HG03097 (cell line): Measurements from ENCODE around the gene IL18R1.
A peak's percentile ranks its signal among the peaks of the same experiment; 100 is the strongest.
"Not testable (repeated sequence)": the region's sequence is repeated elsewhere in the genome, so short reads cannot be mapped to it uniquely, and the experiment has no call there.

ENCODE experiments used
- ATAC-seq: cut with Tn5 transposase; IDR thresholded peaks from one replicate; pipeline ENCODE4 v1.9.1; 2021; ENCODE audit not compliant: unreplicated experiment, low FRiP score

IL18R1 gene, protein sequence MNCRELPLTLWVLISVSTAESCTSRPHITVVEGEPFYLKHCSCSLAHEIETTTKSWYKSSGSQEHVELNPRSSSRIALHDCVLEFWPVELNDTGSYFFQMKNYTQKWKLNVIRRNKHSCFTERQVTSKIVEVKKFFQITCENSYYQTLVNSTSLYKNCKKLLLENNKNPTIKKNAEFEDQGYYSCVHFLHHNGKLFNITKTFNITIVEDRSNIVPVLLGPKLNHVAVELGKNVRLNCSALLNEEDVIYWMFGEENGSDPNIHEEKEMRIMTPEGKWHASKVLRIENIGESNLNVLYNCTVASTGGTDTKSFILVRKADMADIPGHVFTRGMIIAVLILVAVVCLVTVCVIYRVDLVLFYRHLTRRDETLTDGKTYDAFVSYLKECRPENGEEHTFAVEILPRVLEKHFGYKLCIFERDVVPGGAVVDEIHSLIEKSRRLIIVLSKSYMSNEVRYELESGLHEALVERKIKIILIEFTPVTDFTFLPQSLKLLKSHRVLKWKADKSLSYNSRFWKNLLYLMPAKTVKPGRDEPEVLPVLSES

DNA sequence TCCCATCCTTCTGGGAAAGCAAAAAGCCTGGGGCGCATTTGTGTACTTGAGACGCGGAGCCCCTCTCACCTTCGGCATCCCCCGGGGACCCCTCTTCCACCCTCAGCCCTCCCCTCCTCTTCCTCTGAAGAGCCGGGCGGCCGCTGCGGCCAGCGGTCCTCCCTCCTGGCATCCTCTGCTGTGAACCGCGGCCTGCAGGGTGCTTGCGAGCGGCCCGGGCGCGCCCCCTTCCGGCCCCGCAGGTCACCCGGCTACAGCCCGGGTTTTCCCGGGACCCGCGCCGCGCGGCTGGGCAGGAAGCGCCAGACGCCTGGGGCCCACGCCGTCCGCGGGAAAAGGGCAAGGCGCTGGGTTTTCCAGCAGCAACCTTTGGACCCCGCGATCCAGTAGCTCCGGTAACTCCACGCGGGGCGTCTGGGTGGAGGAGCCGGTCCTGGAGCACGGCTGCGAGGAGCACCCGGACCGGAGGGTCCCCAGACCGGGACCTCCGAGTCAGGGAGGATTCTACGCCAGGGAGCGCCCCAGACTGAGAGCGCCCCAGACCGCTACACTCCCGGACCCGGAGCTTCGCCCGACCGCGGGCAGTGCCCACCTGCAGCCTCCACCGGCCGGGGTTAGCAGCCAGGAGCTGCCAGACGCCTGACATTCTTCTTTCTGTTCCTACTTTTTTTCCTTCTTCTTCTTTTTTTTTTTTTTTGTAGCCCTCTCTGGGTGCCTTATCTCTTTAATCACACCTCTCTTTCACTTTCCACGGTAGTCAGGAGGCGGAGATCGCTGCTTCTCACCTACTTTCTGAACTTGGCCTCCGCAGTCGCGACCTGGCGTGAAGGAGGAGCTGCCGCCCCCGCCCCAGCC, at the start of gene IL18R1:
IL18R1 (plus strand) TSS at position 271 of the 855 bp plus-strand sequence. CDS start 6,865 bp downstream, outside the sequence.
- peak; percentile 93 for ATAC-seq

DNA sequence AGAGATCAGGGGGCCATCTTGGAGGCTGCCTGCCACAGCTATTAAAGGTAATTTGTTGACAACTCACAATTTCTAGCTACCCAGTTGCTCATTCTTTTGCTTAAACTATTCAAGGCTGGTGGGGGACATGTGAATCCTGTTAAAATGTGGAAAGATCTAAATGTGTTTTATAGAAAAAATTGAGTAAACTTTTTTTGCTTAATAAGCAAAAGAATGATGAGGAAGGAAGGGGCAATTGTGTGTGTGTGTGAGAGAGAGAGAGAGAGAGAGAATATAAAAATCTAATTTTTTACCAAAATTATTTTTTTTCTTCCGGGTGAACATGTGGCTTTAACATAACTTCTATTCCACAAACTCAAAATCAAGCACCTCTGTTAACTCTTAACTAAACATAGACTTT, 49.5 kb upstream of the IL18R1 start:
- ATAC-seq: no peak

DNA sequence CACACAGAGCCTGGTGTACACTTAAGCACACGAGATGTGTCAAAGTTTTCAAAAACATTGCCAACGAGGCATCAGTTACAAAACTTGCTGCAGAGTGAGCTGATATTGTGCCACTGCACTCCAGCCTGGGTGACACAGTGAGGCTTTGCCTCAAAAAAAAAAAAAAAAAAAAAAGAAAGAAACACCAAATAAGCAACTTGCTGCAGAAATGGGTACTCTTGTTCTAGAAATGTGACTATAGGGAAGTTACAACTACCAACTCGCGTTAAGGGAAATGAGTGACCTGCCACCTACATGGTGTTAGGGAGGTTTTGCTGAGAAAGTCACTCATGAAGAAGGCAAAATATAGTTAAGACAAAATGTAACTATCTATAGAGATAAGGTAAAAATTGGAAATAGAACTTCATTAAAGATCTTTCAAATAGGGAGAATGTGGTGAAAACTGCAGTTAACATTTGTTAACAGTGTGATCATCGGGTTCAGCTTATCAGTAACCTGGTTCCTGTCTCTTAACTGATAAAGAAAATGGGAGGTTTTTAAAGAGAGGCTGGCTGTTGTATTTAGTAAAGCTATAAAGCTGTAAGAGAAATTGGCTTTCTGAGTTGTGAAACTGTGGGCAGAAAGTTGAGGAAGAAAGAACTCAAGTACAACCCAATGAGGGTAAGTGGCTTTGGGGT, 44.5 kb upstream of the IL18R1 start, which contains the start of gene IL1RL1:
IL1RL1 (plus strand) TSS at position 600 of the 677 bp plus-strand sequence. CDS start 26,702 bp downstream, outside the sequence.
- no peak for ATAC-seq

DNA sequence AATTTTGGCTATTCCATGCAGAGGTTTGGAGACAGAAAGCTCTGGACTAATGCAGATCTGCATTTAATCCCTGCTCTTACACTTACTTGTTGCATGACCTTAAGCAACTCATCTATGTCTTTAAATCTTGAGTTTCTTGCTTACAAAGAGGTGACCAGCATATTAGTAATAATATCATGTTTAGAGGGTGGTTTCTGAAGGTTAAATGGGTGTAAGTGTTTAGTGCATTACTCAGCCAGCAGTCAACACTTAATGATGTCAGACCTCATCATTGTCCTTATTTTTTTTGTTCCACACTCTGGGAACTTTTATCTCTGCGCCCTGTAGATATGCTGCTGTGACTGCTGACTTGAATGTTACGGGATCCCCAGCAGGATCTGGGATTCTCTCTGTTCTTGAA, 42.6 kb upstream of the IL18R1 start:
- no peak for ATAC-seq

DNA sequence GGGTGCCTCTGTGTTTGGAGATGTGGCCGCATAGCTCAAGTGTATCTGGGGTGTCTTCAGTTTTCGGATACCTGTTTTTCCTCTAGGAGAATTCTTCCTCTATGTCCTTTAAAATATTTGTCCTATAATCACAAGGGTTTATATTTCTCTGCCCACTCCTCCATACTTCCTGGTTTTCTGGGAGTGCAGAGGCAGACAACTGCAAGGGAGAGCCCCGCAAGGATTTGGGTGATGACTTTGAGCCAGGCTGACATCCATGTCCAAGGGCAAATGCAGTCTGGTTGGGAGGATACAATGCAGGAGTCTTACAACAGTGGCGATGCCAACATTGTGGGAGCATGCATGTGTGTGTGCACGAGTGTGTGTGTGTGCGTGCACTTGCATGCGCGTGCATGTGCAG, 42.1 kb upstream of the IL18R1 start:
- ATAC-seq: no peak

DNA sequence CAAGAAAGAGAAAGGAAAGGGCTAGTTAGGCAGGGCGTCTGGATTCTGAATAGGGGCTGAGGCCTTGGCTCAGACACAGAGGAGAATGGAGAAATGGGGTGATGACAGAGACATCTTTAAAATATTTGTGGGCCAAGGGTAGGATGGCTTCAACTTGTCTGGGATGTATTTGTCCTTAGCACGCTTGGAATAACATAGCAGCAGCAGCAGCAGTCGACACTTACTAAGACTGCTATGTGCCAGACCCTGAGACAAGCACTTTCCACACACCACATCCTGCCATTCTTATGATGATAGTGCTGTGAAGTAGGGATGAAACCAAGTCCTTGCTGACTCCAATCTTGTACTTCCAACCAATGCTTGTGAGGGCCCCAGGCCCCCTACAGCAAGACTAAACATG, 41.6 kb upstream of the IL18R1 start:
- ATAC-seq: no peak

DNA sequence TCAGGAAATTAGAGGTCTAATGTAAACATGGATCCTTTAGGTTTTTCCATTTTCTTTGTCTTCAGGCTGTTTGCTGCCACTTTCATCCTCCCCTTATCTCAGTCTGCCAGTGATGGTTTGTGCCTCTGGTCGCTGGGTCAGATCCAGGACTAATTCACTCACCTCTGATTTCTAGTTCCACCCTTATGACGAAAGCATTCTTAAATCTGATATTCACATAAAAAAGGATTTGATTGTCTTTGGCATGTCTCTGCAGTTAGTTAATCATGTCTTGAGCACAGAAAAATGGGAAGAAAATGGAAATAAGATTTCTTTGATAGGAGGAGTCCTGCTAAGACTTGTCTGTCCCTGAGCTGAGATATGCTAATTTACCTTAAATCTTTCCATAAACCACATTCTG, 39.7 kb upstream of the IL18R1 start:
- no peak for ATAC-seq

DNA sequence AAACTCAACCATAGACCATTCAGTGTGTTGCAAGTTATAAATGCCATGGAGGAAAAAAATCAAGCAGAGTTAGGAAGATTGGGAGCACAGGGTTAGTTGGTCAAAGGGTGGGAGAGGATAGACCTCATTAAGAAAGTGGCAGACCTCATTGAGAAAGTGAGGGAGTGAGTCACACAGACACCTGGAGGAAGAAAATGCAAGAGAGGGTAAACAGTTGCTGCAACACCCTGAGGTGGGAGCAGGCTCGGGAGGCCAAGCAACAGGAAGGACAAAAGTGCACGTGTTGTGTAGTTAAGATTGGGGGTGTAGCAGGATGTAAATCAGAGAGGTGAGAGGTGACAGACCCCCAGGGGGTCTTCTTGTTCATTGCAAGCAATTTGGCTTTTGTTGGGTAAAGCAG, 37.9 kb upstream of the IL18R1 start:
- ATAC-seq: no peak

DNA sequence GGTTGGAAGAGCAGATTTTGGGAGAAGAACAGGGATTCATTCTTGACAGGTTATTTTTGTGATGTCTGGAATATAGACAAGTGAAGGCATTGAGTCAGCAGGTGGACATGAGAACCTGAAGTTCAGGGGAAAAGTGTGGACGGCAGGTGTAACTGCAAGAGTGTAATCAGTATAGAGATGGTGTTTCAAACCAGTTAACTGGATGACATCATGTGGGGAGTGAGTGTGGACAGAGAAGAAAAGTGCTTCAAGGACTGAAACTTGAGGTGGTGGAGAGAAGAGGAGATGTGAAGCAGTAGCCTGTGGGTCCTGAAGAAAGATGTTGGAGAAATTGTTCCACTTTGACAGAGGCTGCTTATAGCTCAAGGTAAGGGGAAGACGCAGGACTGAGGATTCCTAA, 37.2 kb upstream of the IL18R1 start:
- ATAC-seq: no peak

DNA sequence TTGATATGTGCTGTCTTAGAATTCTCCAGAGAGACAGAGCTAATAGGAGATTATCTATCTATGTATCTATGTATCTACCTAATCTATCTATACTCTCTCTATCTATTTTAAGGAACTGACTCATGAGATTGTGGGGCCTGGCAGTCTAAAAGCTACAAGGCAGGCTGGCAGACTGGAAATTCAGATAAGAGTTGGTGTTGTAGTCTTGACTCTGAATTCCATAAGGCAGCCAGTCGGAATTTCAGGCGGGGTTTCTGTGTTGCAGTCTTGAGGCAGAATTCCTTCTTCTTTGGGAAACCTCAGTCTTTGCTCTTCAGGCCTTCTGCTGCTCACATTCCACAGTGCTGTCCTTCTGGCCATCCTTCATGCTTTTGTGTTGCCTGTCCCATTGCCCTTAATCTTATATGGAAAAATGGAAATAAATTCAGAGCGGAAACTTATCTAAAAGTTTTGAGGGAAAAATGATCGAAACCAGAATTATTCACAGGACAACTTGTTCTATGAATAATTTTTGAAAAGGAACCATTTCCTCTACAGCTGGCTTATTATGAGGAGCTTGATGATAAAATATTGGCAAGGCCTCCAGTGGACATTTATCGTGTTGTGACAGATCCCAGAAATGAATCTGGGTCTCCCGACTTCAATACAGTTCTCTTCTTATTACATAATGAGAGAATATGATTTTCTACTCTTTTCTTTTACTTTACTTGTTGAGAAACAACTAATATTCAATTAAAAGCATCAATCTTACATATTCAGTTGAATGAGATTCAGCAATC, 33.5 kb upstream of the IL18R1 start:
- no peak for ATAC-seq

DNA sequence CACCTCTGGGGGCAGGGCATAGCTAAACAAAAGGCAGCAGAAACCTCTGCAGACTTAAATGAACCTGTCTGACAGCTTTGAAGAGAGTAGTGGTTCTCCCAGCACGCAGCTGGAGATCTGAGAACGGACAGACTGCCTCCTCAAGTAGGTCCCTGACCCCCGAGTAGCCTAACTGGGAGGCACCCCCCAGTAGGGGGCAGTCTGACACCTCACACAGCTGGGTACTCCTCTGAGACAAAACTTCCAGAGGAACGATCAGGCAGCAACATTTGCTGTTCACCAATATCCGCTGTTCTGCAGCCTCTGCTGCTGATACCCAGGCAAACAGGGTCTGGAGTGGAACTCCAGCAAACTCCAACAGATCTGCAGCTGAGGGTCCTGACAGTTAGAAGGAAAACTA, 30.7 kb upstream of the IL18R1 start:
- not testable (repeated sequence) for ATAC-seq

DNA sequence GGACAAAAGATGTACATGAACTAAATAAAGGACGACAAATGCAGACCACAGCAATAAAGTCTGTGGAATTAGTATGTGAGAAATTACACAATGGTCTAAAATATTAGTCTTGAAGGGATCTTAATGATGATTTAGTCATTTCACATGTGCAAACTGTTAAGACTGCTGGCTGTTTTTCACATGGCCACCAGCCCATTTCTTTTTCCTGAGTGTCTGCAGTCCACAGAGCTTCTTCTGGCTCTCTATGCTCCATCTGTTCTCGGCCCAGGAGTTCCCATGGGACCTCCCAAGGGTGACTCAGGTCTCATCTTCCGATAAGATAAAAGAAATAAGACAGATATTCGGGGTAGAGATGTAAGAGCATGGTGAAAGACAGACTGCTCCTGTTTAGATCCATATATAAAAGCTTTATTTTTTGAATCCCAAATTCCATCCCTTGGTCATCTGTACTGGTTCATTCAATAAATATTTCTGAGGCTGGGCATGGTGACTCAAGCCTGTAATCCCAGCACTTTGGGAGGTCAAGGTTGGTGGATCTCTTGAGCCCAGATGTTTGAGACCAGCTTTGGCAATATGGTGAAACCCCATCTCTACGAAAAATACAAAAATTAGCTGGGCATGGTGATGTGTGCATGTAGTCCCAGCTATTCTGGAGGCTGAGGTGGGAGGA, 24.1 kb upstream of the IL18R1 start:
- ATAC-seq: no peak

DNA sequence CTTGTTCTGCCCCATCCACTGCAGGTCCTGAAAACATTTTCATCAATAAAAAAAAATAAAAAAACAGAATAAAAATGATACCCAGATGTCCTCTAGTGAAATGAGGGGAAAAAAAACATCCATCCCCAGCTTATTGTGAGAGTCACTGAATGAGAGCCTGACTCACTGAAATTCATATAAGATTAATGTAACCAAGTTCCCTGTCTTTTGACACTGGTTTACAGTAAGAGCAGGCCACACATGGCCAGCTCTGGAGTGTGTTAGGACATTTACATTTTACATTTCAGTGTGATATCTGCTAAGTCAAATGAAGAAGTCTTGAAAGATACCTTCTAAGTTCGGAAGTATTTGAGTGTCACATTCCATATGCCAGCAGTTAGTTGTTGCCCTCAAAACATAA, 21.1 kb upstream of the IL18R1 start:
- no peak for ATAC-seq

DNA sequence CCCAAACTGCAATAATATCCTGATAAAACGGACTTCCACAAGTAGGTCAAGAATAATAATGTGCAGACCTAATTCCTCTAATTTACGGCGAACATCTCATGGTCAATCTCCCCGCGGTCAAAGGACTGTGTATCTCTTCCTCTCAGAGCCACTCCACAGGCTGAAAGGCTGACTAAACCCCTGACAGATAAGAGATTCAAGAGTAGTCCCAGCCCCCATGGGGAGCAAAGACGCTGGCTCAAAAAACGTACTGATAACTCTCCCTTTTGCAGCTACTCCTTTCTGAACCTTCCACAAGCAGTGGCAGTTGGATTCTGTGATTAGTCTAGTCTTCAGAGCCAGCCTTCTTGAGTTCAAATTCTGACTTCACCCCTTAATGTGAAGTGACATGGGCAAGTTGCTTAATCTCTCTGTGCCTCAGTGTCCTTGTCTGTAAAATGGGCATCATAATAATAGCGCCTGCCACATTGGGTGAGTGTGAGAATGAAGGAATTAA, 19.7 kb upstream of the IL18R1 start:
- no peak for ATAC-seq

DNA sequence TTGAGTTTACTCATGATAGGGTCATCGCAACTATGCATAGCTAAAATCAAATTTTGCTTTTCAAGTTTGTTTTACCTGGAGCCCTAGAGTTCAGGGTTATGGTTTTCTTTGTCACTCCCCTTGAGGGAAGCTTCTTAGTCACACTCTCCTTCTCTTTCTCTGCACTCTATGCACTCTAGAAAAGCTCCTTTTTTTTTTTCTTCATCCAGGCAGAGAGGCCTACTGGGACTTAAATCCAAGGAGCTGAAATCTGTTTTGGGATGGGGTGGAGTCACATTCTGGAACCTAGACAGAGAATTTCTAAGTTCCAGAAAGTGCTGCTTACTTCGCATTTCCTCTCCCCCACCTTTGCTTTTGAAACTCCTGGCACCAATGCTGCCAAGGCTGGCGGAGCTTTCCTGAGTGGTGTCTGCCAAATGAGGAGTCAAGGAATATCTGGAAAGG, 19.1 kb upstream of the IL18R1 start:
- ATAC-seq: no peak

DNA sequence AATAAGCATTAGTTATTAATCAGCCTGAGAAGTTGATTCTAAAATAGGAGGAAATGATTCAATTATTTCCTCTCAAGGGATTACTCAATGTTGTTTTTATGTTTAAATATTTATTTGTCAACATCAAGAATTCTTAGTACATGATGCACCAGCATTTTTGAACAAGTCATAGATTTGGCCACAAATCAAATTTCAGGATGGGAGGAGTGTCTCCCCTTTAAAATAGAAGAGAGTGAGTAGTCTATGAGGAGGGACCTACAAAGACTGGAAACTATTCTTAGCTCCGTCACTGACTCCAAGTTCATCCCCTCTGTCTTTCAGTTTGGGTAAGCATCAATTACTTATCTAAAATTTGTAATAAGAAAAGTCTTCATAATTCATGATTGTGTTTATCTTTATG, 18.6 kb upstream of the IL18R1 start:
- no peak for ATAC-seq

DNA sequence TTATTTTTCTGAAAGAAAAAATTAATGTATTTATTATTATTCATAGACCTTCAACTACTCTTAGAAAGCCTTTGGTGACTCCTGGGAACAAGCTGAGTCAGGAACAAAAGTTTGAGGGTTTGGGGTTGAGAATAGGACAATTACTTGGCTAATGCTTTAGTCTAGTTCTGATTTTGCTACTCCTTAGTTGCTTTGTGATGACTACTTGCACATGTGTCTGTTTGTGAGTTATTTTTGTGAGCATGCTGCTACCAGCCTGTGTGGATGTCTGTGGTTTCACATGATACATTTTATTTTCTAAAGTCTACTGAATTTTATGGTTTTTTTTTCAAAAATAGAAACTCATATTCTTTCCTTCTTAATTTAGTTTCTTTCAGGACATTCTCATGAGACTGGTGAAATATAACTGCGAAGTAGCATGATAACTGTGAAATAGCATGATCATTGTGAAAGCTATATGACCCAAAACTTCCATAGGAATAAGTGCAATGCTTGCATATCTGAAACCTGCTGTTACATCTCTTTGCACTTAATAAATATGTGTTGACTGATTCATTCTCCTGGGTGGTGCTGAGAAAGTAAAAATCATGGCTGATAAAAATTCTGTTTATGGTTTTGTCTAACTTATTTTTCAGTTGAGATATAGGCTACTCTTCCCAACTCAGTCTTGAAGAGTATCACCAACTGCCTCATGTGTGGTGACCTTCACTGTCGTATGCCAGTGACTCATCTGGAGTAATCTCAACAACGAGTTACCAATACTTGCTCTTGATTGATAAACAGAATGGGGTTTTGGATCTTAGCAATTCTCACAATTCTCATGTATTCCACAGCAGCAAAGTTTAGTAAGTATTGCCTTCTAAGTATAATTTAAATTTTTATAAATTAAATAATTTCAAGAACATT, 17.9 kb upstream of the IL18R1 start:
- ATAC-seq: no peak

DNA sequence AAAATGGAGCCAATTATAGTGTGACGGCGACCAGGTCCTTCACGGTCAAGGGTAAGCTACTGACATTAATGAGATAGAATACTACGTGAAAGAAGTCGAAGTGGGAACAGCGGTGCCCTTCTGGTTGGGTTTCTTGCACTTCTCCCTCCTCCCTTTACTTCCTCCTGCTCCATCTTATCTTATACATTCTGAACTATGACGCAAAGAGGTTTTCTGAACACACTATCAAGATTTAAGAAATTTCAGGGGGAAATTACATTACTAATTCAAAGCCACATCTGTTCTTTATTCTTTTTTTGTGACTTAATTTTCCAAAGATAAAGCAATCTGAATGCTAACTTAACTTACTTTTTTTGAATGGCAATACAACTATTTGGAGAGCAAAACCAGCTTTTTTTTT, 14.8 kb upstream of the IL18R1 start:
- ATAC-seq: no peak
